Activated T-cell treated with anti-CD3 and anti-CD28 coated beads, Interleukin-2, amount 50 U/mL, for 48 hours (primary cell): ENCODE measurements around the gene ATP2A3.

ENCODE experiments used
- DNase-seq, 2 experiments: peaks; one replicate each; pipeline ENCODE4 v3.0.0-alpha.2; 2020

The ATP2A3 gene

GRCh38 chr17:3972281-3972731 is 8.1 kb upstream of the ATP2A3 start:
- no peak for DNase-seq

GRCh38 chr17:3970668-3971067 is 6.4 kb upstream of the ATP2A3 start:
- no peak for DNase-seq

- DNase-seq: no peak
Measured at GRCh38 chr17:3969963-3970362, 5.7 kb upstream of the ATP2A3 start.

- no peak for DNase-seq
Measured at GRCh38 chr17:3968886-3969524, 4.8 kb upstream of the ATP2A3 start.

GRCh38 chr17:3968015-3968414 is 3.8 kb upstream of the ATP2A3 start:
- no peak for DNase-seq

GRCh38 chr17:3966720-3967363 is 2.6 kb upstream of the ATP2A3 start:
- DNase-seq: no peak

- peak; percentile 82 to 85 for DNase-seq
Measured at GRCh38 chr17:3965118-3965800, 1.0 kb upstream of the ATP2A3 start.

GRCh38 chr17:3963237-3964201 is 718 bp downstream of the ATP2A3 start:
- DNase-seq: peak; percentile 70 to 74

GRCh38 chr17:3962965-3963236 is 1.3 kb downstream of the ATP2A3 start:
- DNase-seq: no peak

GRCh38 chr17:3962217-3962964 is 1.8 kb downstream of the ATP2A3 start:
- no peak for DNase-seq

- peak; percentile 39 to 47 for DNase-seq
Measured at GRCh38 chr17:3961564-3962047, 2.6 kb downstream of the ATP2A3 start.

- DNase-seq: no peak
Measured at GRCh38 chr17:3960764-3961163, 3.5 kb downstream of the ATP2A3 start.

GRCh38 chr17:3959921-3960601 is 4.2 kb downstream of the ATP2A3 start:
- no peak for DNase-seq

- DNase-seq: no peak
Measured at GRCh38 chr17:3959295-3959899, 4.8 kb downstream of the ATP2A3 start.

- no peak for DNase-seq
Measured at GRCh38 chr17:3957735-3958599, 6.3 kb downstream of the ATP2A3 start.

- no peak for DNase-seq
Measured at GRCh38 chr17:3956983-3957382, 7.3 kb downstream of the ATP2A3 start.

GRCh38 chr17:3956327-3956957 is 7.8 kb downstream of the ATP2A3 start:
- peak in 1 of 2 experiments; percentile 34 for DNase-seq

- DNase-seq: no peak
Measured at GRCh38 chr17:3955673-3955988, 8.6 kb downstream of the ATP2A3 start.

- DNase-seq: no peak
Measured at GRCh38 chr17:3954976-3955672, 9.1 kb downstream of the ATP2A3 start.
